ENCODE measurements around the gene OR2D3. TPM values are rescaled to one million over a fixed set of nuclear protein-coding genes. Genes with fewer than 3 reads are reported as not detected.
"Not testable (repeated sequence)": the region's sequence is repeated elsewhere in the genome, so short reads cannot be mapped to it uniquely, and the experiment has no call there.

OR2D3 gene
- polyA plus RNA-seq, 2 of the 4 experiments (the other 2 are of a cell fraction) = not detected

DNA sequence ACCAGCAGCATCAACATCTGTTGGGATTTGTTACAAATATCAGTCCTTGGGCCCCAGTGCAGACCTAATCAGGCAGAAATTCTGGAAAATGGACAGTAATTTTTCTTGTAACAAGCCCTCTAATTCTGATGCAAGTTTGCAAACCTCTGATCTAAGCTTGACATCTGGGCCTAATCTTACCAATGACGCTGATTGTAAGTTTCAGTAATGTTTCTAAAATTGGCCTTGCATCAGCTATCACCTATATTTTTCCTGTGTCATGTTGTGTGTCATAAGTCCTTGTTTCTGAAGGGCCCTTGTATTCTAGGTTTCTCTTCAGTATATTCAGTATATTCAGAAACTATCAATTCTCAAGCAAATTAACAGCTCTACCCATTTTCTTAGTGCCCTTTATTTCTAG, 41.9 kb downstream of the OR2D3 start:
- H3K4me3 ChIP-seq = no peak overlapping the region
- no peaks in the 10 kb centered on the region for H3K4me1 ChIP-seq
- no peak for FAIRE-seq
- TF ChIP-seq ZFP36 (IDR thresholded peaks at IDR 0.05; ENCODE audit: borderline replicate concordance, partially characterized antibody) = no peak
- TF ChIP-seq ATOH8 (CRISPR knock-in tag; IDR thresholded peaks at IDR 0.05; ENCODE audit: low read depth) = no peak
- no peak for TF ChIP-seq FOXS1 (CRISPR knock-in tag; IDR thresholded peaks at IDR 0.05)
- TF ChIP-seq MAX (IDR thresholded peaks at IDR 0.05) = no peak
- TF ChIP-seq RCOR1 (IDR thresholded peaks at IDR 0.05; ENCODE audit: low read depth, low read length) = no peak
- TF ChIP-seq MAZ (IDR thresholded peaks at IDR 0.05; ENCODE audit: borderline replicate concordance, low read depth, low read length) = no peak
- TF ChIP-seq PHF8 (IDR thresholded peaks at IDR 0.05; ENCODE audit: borderline replicate concordance, low read depth) = no peak
- no peak for TF ChIP-seq RFX5 (IDR thresholded peaks at IDR 0.05)
- no peak for TF ChIP-seq BCL3 (IDR thresholded peaks at IDR 0.05)
- no peak for TF ChIP-seq GATA3 (IDR thresholded peaks at IDR 0.05; ENCODE audit: borderline replicate concordance)
- no peak for TF ChIP-seq FOSL2 (IDR thresholded peaks at IDR 0.05)
- TF ChIP-seq FOSL2 (CRISPR knock-in tag; IDR thresholded peaks at IDR 0.05) = no peak
- TF ChIP-seq NPAS2 (CRISPR knock-in tag; IDR thresholded peaks at IDR 0.05; ENCODE audit: borderline replicate concordance) = no peak
- TF ChIP-seq KDM5A (IDR thresholded peaks at IDR 0.05) = no peak
- TF ChIP-seq SMC3 (IDR thresholded peaks at IDR 0.05) = no peak
- TF ChIP-seq CHD4 (IDR thresholded peaks at IDR 0.05; ENCODE audit: borderline replicate concordance) = no peak
- TF ChIP-seq KDM1A (IDR thresholded peaks at IDR 0.05; ENCODE audit: low read depth) = no peak
- TF ChIP-seq JUNB (IDR thresholded peaks at IDR 0.05) = no peak
- TF ChIP-seq EHF (CRISPR knock-in tag; IDR thresholded peaks at IDR 0.05) = no peak
- TF ChIP-seq ZSCAN20 (CRISPR knock-in tag; IDR thresholded peaks at IDR 0.05) = no peak
- no peak overlapping the region for H3K4me2 ChIP-seq
- ChIA-PET POLR2A (no interaction called here), CTCF (no interaction called here)
- 22% methylated on average over 1 of the region's 1 CpG for WGBS (ENCODE audit: missing lambda C conversion rate)
- no peaks in the 10 kb centered on the region for H3K9me3 ChIP-seq
- no peak for ATAC-seq
- DNase-seq (ENCODE audit: low read depth in 1 of 2, low spot score in 1 of 2) = no peak
- H3K27ac ChIP-seq = no peak overlapping the region

GRCh38 chr11:6968816-6969215, 48.0 kb downstream of the OR2D3 start:
- Histone ChIP-seq H3K4me1 (no peaks in the 10 kb centered on the region), H3K4me2 (no peak overlapping the region), H3K4me3 (no peak overlapping the region), H3K27ac (no peak overlapping the region), H3K9me3 (no peaks in the 10 kb centered on the region)
- ChIA-PET CTCF (no interaction called here), POLR2A (no interaction called here)
- DNase-seq (ENCODE audit: low read depth in 1 of 2, low spot score in 1 of 2) (no peak), ATAC-seq (no peak), FAIRE-seq (no peak)
- 52% methylated on average over 1 of the region's 1 CpG for WGBS (ENCODE audit: missing lambda C conversion rate)
- TF ChIP-seq TFCP2L1 (CRISPR knock-in tag; IDR thresholded peaks at IDR 0.05) (no peak), GATA3 (IDR thresholded peaks at IDR 0.05; ENCODE audit: borderline replicate concordance) (no peak), RARB (CRISPR knock-in tag; IDR thresholded peaks at IDR 0.05) (no peak), EP300 (IDR thresholded peaks at IDR 0.05) (no peak), PBX3 (IDR thresholded peaks at IDR 0.05) (no peak), CTCF (IDR thresholded peaks at IDR 0.05) (no peak), CEBPB (IDR thresholded peaks at IDR 0.05) (no peak), MAX (IDR thresholded peaks at IDR 0.05) (no peak), MAZ (IDR thresholded peaks at IDR 0.05; ENCODE audit: borderline replicate concordance, low read depth, low read length) (no peak), BCL3 (IDR thresholded peaks at IDR 0.05) (no peak), POLR2A (IDR thresholded peaks at IDR 0.05; ENCODE audit: low read length) (no peak), CHD2 (IDR thresholded peaks at IDR 0.05; ENCODE audit: low read length, partially characterized antibody) (no peak), KDM1A (IDR thresholded peaks at IDR 0.05; ENCODE audit: low read depth) (no peak), JUN (IDR thresholded peaks at IDR 0.05) (no peak), POLR2AphosphoS2 (conservative IDR thresholded peaks at IDR 0.05; ENCODE audit: low read length) (no peak)

DNA sequence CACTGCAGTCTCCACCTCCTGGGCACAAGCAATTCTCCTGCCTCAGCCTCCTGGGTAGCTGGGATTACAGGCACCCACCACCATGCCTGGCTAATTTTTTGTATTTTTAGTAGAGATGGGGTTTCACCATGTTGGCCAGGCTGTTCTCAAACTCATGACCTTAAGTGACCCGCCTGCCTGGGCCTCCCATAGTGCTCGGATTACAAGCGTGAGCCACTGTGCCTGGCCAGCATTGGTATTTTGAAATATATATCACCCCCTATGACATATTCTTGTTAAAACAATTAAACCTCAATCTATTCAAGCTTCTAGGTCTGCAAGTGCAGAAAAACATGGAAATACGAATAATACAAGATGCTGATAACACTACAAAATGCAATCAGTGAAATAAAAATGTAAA, 49.1 kb downstream of the OR2D3 start:
- H3K4me3 ChIP-seq; CTCF ChIA-PET; H3K27ac ChIP-seq; H3K9me3 ChIP-seq; DNase-seq (ENCODE audit: low read depth in 1 of 2, low spot score in 1 of 2); H3K4me2 ChIP-seq; FAIRE-seq; POLR2A ChIA-PET; ATAC-seq; H3K4me1 ChIP-seq: not testable (repeated sequence)
- WGBS (ENCODE audit: missing lambda C conversion rate) = 30% methylated on average over 4 of the region's 4 CpGs

All from A549 (cell line).